GM19468 (cell line): ENCODE results near the gene PSMB9.
A peak's percentile ranks its signal among the peaks of the same experiment; 100 is the strongest.

Experiments
- ATAC-seq: cut with Tn5 transposase; IDR thresholded peaks from one replicate; pipeline ENCODE4 v1.9.1; 2021; ENCODE audit warnings: mild to moderate bottlenecking, moderate library complexity, moderate number of reproducible peaks; ENCODE audit not compliant: unreplicated experiment; ENCODE audit errors: extremely low read depth

Gene PSMB9

GRCh38 chr6:32838114-32838958, 15.7 kb upstream of the PSMB9 start, which contains the start of gene TAP2:
Gene TAP2 (minus strand): TSS chr6:32838739. CDS start chr6:32838233, 506 bp downstream.
- peak; percentile 62 for ATAC-seq

GRCh38 chr6:32839356-32839755, 14.6 kb upstream of the PSMB9 start:
- no peak for ATAC-seq

GRCh38 chr6:32840604-32841246, 13.3 kb upstream of the PSMB9 start:
- no peak for ATAC-seq

- no peak for ATAC-seq
Measured at GRCh38 chr6:32842021-32842650, 11.9 kb upstream of the PSMB9 start.

GRCh38 chr6:32842690-32843089, 11.3 kb upstream of the PSMB9 start:
- ATAC-seq = no peak

GRCh38 chr6:32843331-32843978, 10.5 kb upstream of the PSMB9 start:
- no peak for ATAC-seq

- peak; percentile 58 for ATAC-seq
Measured at GRCh38 chr6:32843979-32844838, 9.8 kb upstream of the PSMB9 start, which contains the start of gene PSMB8. Gene PSMB8 (minus strand): TSS chr6:32844047. CDS start chr6:32843996, 51 bp downstream.

- no peak for ATAC-seq
Measured at GRCh38 chr6:32844839-32845383, 9.1 kb upstream of the PSMB9 start.

GRCh38 chr6:32845384-32845884, 8.6 kb upstream of the PSMB9 start:
- ATAC-seq = no peak

- ATAC-seq = no peak
Measured at GRCh38 chr6:32847004-32847403, 7.0 kb upstream of the PSMB9 start.

GRCh38 chr6:32847795-32848194, 6.2 kb upstream of the PSMB9 start:
- ATAC-seq = no peak

- ATAC-seq = no peak
Measured at GRCh38 chr6:32849126-32849525, 4.9 kb upstream of the PSMB9 start.

GRCh38 chr6:32851025-32851424, 3.0 kb upstream of the PSMB9 start:
- ATAC-seq = no peak

- ATAC-seq = no peak
Measured at GRCh38 chr6:32852018-32852843, 1.8 kb upstream of the PSMB9 start.

GRCh38 chr6:32852844-32853540, 1.0 kb upstream of the PSMB9 start:
- no peak for ATAC-seq

- ATAC-seq = no peak
Measured at GRCh38 chr6:32854376-32855178, 585 bp downstream of the PSMB9 start.
